ENCODE measurements around the gene SCYL1.

GRCh38 chr11:65498977-65499712 lies 25.7 kb upstream of the SCYL1 start, which contains the start of gene MALAT1:
- peak in 2 of 6 experiments; percentile 21 to 44 for TF ChIP-seq CTCF (IDR thresholded peaks at IDR 0.05)
- TF ChIP-seq POLR2A (IDR thresholded peaks at IDR 0.05): peak in 3 of 4 donors; percentile 100
